LHCN-M2 (cell line): ENCODE measurements around the gene LIMA1. TPM values are rescaled to one million over a fixed set of nuclear protein-coding genes. Genes with fewer than 3 reads are reported as not detected.
"Not testable (repeated sequence)": the region's sequence is repeated elsewhere in the genome, so short reads cannot be mapped to it uniquely, and the experiment has no call there.

Experiments used
- DNase-seq: peaks from one replicate; pipeline ENCODE4 v3.0.0-alpha.2; 2012; ENCODE audit warnings: low read depth
- total RNA-seq: library from RNA; depleted of rRNA; stranded (reverse); fragments of >200 nt; gene quantifications from 2 replicates; pipeline ENCODE4 v1.2.3, GENCODE V29; 2014

LIMA1 gene
- total RNA-seq, 1 experiment from 2014 or later = 85.9 TPM

DNA sequence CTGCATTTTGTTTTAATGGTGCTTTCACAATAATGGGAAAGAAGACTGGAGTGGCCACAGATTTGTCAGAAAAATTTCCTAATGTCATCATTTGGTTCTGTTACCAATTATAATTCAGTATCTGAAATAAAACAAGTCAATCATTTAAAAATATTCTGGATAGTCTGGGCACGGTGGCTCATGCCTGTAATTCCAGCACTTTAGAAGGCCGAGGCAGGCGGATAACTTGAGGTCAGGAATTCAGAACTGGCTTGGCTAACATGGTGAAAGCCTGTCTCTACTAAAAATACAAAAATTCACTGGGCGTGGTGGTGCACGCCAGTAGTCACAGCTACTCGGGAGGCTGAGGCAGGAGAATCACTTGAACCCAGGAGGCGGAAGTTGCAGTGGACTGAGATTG, 4.0 kb upstream of the LIMA1 start:
- DNase-seq = no peak

DNA sequence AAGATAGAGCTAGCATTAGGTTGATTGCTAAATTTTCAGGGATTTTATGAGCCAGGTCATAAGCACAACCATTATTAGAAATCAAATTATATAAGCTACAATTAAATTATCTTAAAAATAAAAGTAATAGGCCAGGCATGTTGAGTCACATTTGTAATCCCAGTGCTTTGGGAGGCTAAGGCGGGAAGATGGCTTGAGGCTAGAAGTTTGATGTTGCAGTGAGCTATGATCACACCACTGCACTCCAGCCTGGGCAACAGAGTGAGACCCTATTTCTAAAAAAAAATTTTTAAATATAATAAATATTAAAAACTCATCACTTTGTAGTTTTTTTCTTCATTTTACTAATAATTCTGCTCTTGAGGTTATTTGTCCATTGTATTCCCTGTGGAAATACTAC, 1.9 kb upstream of the LIMA1 start:
- no peak for DNase-seq

DNA sequence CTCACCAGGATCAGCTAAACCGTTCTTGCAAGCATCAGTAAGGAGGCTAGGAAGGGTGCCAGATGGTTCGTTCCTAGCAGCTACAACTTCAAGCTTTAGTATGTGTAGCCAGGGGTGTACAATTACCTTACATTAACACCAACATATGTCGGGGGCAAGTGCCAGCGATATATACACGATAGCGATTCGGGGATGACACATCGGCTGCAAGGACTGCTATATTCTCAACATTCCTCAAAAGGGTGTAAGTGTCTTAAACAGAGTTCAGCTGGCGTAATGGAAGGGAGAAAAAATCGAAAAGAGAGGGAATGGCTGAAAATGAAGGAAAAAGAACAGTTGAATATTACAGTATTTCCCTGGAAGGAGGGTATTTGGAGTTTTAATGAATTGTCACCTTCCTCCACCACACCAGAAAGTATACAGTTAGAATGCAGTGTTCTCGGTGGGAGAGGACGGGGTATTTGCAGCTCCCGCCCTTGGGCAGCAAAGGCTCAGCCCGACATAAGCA, 545 bp downstream of the LIMA1 start:
- no peak for DNase-seq

DNA sequence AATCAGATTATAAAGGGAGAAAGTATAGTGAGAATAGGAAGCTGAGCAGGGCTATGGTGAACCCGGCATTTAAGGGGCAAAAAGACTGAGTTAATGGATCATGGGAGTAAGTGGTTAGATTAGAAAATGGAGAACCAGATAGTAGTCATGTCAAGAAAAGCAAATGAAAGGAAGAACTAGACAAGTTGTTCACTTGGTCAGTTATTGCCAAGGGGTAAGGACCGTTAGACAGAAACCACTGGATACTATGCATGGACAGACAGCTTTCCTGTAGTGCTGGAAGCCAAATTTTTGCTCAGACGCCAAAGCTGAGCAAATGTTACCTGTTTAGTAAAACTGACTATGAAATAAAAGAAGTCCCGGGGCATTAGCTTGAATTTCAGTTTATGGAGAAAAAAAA, 3.8 kb downstream of the LIMA1 start:
- no peak for DNase-seq

DNA sequence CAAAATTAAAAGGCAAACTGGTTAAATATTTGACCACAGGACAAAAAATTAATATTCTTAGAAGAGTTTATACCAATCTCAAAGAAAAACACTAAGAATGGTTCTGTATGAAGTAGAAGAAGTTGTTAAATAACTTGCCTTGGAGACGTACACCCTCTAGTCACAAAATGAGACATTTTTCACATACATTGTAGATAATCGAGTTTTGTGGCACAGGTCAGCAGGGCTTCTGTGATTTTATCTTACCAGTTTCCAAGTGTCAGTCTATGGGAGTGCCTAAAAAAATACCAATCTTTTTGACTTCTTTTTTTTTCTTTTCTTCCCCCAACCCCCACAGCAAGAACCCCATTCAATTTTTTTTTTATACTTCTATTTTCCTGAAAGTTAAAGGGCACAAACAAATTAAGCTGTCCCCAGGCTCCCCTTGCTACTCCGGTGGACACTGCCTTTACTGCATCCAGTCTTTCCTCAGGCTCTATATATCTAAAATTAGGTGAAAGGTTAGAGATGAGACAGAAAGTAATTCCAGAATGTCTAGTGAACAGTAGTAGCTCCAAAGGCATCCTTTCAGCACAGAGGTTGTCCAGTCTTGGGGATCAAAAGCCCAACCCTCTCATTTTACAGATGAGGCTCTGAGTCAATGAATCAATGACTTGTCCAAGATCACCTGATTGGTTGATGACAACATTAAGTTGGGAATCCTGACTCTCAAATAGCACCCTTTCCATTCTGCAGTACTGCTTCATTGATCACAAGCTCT, 6.2 kb downstream of the LIMA1 start:
- DNase-seq = no peak

DNA sequence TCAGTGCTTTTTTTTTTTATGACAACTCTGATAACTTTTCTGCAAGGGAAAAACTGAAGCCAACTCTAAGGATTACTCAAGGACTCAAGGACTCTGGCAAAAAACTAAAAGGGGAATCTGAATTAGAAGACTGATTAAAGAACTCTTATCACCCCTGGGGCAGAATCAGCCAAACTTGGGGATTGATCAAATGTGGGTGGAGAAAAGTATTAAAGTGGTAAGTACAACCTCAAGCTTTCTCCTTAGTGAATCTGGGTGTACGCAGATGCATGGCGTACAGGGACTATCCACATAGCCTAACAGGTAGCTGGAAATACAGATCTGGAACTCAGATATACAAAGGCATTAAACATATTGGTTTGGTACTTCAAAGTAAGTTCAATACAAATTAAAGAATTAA, 7.3 kb downstream of the LIMA1 start:
- no peak for DNase-seq

DNA sequence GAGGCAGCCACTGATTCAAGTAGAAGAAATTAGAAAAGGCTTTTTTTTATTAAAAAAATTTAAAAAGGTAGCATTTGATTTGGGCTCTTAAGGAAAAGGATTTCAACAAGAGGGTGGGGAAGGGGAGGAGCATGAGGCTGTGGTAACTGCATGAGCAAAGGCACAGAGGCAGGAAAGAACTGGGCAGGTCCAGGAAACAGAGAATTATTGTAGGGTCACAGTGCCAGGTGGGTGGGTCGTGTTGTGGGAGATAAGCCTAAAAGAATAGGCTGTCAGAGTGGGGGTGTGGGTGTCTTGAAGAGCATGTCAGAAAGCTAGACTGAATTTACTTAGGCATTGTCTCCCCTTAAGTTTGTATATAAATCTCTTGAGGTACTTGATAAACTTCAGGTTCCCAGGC, 7.8 kb downstream of the LIMA1 start:
- no peak for DNase-seq

DNA sequence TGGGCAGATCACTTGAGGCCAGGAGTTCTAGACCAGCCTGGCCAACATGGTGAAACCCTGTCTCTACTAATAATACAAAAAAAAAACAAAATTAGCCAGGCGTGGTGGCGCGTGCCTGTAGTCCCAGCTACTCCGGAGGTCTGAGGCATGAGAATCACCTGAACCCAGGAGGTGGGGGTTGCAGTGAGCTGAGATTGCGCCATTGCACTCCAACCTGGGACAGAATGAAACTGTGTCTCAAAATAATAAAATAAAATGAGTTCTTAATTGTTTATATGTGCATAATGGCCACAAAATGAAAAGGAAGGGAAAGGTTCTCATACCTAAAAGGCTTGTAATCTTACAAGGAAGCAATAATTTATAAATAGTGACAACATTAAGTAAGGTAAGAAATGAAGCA, 8.2 kb downstream of the LIMA1 start:
- not testable (repeated sequence) for DNase-seq

DNA sequence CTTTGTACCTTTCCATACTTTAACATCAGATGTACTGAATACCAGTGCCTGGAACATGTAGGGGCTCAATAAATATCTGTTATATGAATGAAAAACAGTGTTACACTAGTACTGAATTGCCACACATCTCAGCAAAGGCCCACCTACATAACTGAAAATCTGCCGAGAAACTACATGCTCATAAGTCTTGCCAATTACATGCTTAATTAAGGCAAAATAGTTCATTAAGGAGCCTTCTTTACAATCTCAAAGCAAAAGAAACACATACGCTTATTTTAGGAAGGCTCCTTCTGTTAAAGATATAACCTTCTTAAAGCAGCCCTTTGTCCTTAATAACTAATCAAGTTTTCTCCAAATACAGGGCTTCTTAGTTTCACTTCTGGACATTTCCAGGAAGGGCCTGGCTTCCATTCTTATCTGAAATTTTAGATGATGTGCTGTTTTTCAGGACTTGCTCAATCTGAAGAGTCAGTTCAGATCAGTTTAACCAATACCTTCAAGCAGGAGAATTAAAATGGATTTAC, 11.5 kb downstream of the LIMA1 start:
- DNase-seq = no peak

DNA sequence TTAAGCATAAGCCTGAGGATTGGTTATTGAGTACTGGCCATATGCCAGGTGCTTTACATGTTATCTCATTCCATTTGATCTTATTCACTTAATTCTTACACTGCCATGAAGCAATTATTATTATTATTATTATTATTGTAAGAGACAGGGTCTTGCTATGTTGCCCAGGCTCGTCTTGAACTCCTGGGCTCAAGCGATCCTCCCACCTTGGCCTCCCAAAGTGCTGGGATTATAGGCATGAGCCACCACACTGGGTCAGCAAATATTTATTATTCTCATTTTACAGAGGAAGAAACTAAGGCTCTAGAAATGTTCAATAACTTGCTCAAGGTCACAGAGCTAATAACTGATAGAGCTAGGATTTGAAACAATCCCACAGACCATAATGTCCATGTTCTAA, 14.8 kb downstream of the LIMA1 start:
- DNase-seq = no peak

DNA sequence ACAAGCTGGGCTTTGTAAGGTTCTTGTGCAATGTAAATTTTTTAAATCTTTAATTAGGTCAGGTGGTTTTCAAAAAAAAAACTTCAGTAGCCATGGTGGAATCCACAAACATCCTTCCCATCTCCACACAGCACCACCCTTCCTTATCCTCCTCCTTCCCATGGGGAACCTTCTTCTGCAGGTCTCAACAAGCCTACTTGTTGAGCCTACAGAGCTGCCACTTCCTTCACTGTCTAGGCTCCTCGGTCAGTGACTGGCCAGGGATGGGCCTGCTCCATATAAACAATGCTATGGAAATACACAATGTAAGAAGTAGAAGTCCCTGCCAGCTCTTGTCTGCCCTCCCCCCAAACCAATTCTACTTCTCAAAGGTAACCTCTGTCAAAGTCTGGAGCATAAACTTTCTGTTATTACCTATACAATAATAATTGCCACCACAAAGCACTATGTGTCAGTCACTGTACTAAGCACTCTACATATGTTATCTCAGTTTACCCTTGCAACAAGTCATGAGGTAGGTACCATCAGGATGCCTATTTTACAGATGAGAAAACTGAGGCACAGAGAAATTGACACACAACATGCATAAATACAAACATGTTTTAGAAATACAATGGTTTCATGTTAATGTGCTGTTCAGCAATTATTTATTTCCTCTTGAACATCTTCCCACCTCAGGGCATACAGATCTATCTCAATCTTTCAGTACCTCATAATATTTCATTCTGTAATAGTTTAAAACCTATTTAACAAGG, 17.4 kb downstream of the LIMA1 start:
- no peak for DNase-seq

DNA sequence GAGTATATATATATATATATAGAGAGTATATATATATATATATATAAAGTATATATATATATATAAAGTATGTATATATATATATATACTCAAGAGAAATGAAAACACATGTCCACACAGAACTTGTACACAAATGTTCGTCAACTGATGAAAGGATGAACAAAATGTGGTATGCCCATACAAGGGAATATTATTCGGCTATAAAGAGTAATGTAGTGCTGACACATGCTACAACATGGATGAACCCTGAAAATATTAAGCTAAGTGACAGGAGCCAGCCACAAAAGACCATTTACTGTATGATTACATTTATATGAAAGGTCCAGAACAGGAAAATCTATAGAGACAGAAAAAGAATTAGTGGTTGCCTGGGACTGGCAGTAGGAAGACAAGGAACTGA, 19.5 kb downstream of the LIMA1 start:
- no peak for DNase-seq

DNA sequence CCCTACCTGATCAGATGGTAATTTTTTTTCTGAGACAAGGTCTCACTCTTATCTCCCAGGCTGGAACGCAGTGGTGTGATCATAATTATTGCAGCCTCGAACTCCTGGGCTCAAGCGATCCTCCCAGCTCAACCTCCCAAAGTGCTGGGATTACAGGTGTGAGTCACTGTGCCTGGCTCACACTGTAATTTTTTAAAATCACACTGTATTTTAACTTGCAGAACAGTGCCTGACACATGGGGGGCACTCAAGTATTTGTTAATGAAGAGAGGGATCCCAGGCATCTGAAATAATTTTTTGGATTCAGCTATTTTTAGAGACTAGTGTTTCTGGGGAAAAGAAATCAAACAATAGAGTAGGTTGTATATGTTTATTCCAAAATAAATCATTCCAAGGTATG, 21.7 kb downstream of the LIMA1 start:
- peak; percentile 50 for DNase-seq

DNA sequence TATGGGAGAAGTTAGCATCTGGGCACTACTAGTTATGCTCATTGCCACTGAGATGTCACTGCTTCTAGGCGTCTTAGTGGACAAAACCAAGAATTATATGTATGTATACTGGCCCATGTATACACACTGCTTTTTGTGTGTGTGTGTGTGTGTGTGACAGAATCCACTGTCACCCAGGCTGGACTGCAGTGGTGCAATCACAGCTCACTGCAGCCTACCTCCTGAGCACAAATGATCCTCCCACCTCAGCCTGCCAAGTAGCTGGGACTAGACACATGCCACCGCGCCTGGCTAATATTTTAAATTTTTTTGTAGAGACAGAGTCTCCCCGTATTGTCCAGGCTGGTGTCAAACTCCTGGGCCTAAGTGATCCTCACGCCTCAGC, 25.2 kb downstream of the LIMA1 start:
- peak; percentile 5 for DNase-seq

DNA sequence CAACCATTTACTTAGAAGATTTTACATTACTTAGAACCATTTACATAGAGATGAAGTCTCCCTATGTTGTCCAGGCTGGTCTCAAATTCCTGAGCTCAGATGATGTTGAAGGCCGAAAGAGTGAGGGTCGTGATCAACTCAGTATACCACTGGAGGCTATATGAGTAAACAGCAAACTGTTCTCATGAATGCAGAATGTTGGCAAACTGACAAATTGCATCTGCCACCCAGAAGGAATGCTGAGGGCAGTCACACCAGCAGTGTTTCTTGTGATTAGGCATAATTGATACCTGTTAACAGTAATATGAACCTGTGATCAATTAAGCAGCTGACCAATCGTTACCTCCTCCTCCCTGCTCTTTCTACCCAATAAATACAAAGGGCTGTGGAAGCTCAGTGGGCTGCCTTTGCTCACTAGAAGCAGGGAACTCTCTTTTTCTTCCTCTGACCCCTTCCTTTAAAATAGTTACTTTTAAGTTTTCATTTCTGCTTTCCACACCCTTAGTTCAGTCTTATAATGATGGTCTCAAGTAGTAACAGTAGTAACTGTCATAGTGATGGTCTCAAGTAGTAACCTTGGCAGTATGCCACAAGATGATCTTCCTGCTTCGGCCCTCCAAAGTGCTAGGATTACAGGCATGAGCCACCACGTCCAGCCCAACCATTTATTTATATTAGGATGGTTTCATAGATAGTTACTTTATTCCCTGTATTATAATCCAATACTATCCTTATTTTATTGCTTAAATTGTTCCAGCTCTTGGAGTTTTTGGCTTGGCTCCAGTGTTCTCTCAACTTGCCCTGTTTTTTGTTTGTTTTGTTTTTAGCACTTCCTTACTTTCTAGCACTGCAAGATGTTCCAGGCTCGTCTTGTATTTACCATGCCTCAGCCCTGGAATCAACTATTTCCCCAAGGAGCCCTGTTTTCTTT, 25.8 kb downstream of the LIMA1 start:
- DNase-seq = peak; percentile 66

DNA sequence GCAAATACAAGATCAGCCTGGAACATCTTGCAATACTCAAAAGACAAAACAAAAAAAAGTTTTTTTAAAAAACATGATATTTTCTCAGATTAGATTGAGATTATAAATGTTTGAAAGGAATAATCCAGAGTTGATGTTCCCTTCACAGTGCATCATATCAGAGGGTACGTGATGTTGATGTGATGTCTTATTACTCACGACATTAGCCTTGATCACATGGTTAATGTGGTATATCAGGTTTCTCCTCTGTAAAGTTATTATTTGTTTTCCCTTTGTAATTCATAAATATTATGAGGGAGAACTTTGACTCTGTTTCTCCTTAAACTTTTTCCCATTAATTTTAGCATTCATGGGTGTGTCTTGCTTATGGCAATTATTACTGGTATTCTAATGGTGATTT, 26.6 kb downstream of the LIMA1 start:
- DNase-seq = no peak

DNA sequence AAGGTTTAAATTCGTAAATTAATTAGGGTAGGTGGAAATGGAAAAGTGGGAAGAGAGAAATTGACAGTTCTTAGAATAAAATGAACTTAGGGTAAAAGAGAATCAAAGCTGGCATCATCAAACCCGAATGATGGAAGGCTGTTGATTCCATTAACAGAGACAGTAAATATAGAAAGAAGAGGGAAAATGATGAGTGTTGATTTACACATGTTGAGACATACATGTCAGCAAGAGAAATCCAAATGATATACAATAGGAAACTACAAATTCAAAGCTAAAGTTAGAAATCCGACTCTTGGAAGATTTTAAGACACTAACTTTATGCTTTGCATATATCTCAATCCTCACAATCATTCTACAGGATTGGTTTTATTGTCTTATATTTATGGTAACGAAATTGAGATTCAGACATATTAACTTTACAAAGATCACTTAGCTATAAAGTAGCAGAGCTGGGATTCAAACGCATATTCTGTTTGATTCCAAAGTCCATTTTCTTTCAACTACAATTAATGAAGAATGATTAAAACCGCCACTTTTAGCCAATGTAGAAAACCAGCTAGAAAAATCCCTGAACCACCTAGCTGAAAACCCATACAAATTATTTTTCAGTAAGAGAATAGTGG, 30.2 kb downstream of the LIMA1 start:
- DNase-seq = no peak

DNA sequence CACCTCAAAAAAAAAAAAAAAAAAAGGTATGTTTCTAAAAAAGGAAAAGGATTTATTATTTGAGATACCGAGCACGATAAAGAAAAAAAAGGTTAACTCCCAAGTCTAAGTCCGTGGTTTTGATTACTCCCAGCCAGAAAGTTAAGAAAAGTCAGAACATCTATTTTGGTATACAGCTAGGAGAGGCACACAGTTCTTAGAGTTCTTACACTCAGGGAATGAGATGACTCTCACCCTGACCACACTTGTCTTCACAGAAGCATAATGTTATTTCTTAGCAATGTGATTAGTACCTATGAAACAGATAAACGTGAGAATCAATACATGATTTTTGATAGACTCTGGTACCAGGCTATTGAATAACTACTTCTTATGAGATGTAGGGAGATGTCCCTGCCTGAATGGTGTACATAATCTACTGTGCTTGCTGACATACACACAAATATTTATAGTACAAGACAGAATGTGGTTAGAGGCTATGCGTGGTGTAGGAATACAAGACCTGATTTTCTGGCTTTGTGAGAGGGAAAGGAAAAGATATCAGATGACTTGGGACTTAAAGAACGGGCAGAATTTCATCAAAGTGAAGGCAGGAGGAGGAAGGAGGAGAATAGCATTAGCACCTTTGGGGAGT, 31.6 kb downstream of the LIMA1 start:
- no peak for DNase-seq

DNA sequence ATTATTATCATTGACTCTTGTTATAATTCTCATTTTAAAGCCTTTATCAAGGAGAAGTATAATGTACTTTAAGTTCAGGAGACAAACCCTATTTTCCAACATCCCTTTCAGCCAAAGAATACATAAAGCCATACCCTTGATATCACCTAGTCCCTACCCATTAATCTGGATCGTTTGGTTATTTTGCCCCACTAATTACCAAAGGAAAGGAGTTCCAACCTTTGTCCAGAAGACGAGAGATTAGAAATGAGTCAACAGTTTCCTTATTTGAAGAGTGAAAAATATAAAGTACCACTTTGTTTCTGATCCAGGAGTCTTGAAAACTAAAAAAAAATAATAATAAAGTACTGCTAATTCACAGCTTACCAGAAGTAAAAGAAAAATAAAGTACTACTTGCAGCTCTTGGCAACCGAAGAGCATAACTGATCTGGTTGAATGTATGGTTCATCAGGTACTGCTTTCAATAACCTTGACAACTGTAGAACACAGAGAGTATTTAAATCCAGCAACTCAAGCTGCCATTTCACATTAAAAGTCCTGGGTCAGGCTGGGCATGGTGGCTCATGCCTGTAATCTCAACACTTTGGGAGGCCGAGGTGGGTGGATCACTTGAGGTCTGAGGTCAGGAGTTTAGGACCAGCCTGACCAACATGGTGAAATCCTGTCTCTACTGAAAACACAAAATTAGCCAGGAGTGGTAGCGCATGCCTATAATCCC, 33.7 kb downstream of the LIMA1 start:
- DNase-seq = no peak

DNA sequence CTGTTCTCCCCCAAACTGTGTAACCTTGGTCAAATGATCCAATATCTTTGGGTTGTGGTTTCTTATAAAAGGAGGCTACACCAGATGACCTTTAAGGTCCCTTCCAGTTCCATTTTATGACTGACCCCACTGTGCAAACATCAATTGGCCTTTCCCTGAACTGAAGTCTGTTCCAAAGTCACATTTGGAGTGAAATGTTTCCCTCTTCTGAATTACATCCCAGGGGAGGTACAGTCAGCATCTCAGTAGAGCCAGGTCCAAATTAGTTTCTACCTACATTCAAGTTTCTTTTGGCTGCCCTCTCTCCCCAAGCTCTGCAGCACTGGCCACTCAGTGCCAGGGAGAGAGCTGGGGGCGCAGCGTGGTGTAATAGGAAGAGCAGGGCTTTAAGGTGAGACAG, 34.4 kb downstream of the LIMA1 start:
- no peak for DNase-seq
